Liver (tissue), 9 donors: ENCODE results near the gene FOXA3. TPM values are rescaled to one million over a fixed set of nuclear protein-coding genes. Genes with fewer than 3 reads are reported as not detected.
A peak's percentile ranks its signal among the peaks of the same experiment; 100 is the strongest.

Source experiments
- DNase-seq: peaks from one replicate; pipeline ENCODE4 v3.0.0-alpha.2; 2017; ENCODE audit warnings: low spot score
- H3K27ac ChIP-seq, 2 donors: one replicate each; pipeline ENCODE4 v1.7.0; 2013; ENCODE audit warnings: inconsistent platforms in 2 of 2, low read length in 2 of 2, control low read depth in 1 of 2, low read depth in 1 of 2, mild to moderate bottlenecking in 1 of 2
- H3K27me3 ChIP-seq, 4 donors: one replicate each; pipeline versions ENCODE4 v1.6.1 to v1.7.0; 2013; ENCODE audit warnings: low read length in 3 of 4, inconsistent platforms in 1 of 4, mild to moderate bottlenecking in 1 of 4, moderate library complexity in 1 of 4; ENCODE audit not compliant: control insufficient read depth in 4 of 4, insufficient read depth in 4 of 4
- H3K36me3 ChIP-seq, 4 donors: one replicate each; pipeline versions ENCODE4 v1.6.1 to v1.7.0; 2013; ENCODE audit warnings: low read length in 3 of 4, mild to moderate bottlenecking in 3 of 4, low read depth in 1 of 4, moderate library complexity in 1 of 4; ENCODE audit not compliant: control insufficient read depth in 4 of 4, insufficient read depth in 3 of 4
- H3K4me1 ChIP-seq, 4 donors: one replicate each; pipeline versions ENCODE4 v1.6.1 to v1.7.0; 2013; ENCODE audit warnings: low read length in 3 of 4, mild to moderate bottlenecking in 3 of 4, moderate library complexity in 1 of 4; ENCODE audit not compliant: control insufficient read depth in 4 of 4, insufficient read depth in 4 of 4
- H3K4me3 ChIP-seq, 3 donors: one replicate each; pipeline versions ENCODE4 v1.6.1 to v1.7.0; 2013; ENCODE audit warnings: low read length in 3 of 3, control low read depth in 1 of 3, low read depth in 1 of 3, mild to moderate bottlenecking in 1 of 3
- H3K9ac ChIP-seq, 2 donors: one replicate each; pipeline ENCODE4 v1.7.0; 2013; ENCODE audit warnings: low read length in 2 of 2, mild to moderate bottlenecking in 2 of 2, moderate library complexity in 2 of 2, control low read depth in 1 of 2, low read depth in 1 of 2
- H3K9me3 ChIP-seq, 4 donors: one replicate each; pipeline versions ENCODE4 v1.6.1 to v1.7.0; 2013; ENCODE audit warnings: low read length in 3 of 4; ENCODE audit not compliant: control insufficient read depth in 4 of 4
- ATF3 ChIP-seq: IDR thresholded peaks from 2 replicates; pipeline ENCODE4 v1.6.1; 2016; ENCODE audit warnings: antibody characterized with exemption
- CTCF ChIP-seq: fragments of 150-350 bp; IDR thresholded peaks from 2 replicates; pipeline ENCODE4 v1.5.1; 2017; ENCODE audit warnings: improper control_type of control experiment, low read depth, low read length; ENCODE audit not compliant: missing input control
- EGR1 ChIP-seq, 2 donors: IDR thresholded peaks; 2 replicates each; pipeline ENCODE4 v1.6.1; 2016 to 2018; ENCODE audit warnings: antibody characterized with exemption in 2 of 2, low read depth in 2 of 2
- FOXA1 ChIP-seq: IDR thresholded peaks from 2 replicates; pipeline ENCODE4 v1.6.1; 2016; ENCODE audit warnings: antibody characterized with exemption
- GABPA ChIP-seq, 2 donors: IDR thresholded peaks in 1 of 2; conservative IDR thresholded peaks in 1 of 2; 2 replicates each; pipeline ENCODE4 v1.6.1; 2016; ENCODE audit warnings: antibody characterized with exemption in 2 of 2, mild to moderate bottlenecking in 1 of 2, moderate library complexity in 1 of 2
- HNF4A ChIP-seq, 2 donors: conservative IDR thresholded peaks; 2 replicates each; pipeline ENCODE4 v1.6.1; 2016; ENCODE audit warnings: antibody characterized with exemption in 2 of 2, mild to moderate bottlenecking in 2 of 2
- HNF4G ChIP-seq: IDR thresholded peaks from 2 replicates; pipeline ENCODE4 v1.6.1; 2016; ENCODE audit warnings: antibody characterized with exemption
- JUND ChIP-seq, 2 donors: IDR thresholded peaks; 2 replicates each; pipeline ENCODE4 v1.6.1; 2016; ENCODE audit warnings: antibody characterized with exemption in 2 of 2
- MAX ChIP-seq: IDR thresholded peaks from 2 replicates; pipeline ENCODE4 v1.6.1; 2016; ENCODE audit warnings: antibody characterized with exemption
- NR2F2 ChIP-seq: IDR thresholded peaks from 2 replicates; pipeline ENCODE4 v1.6.1; 2016; ENCODE audit warnings: antibody characterized with exemption
- RAD21 ChIP-seq, 2 donors: IDR thresholded peaks; 2 replicates each; pipeline ENCODE4 v1.6.1; 2016; ENCODE audit warnings: antibody characterized with exemption in 2 of 2, mild to moderate bottlenecking in 2 of 2
- RXRA ChIP-seq, 2 donors: IDR thresholded peaks; 2 replicates each; pipeline ENCODE4 v1.6.1; 2017 to 2018; ENCODE audit warnings: antibody characterized with exemption in 2 of 2, mild to moderate bottlenecking in 1 of 2
- SP1 ChIP-seq: IDR thresholded peaks from 2 replicates; pipeline ENCODE4 v1.6.1; 2018; ENCODE audit warnings: antibody characterized with exemption, mild to moderate bottlenecking
- TAF1 ChIP-seq: conservative IDR thresholded peaks from 2 replicates; pipeline ENCODE4 v1.6.1; 2016; ENCODE audit warnings: antibody characterized with exemption, mild to moderate bottlenecking
- YY1 ChIP-seq: IDR thresholded peaks from 2 replicates; pipeline ENCODE4 v1.6.1; 2016; ENCODE audit warnings: antibody characterized with exemption, mild to moderate bottlenecking
- ZBTB33 ChIP-seq: IDR thresholded peaks from 2 replicates; pipeline ENCODE4 v1.6.1; 2016; ENCODE audit warnings: antibody characterized with exemption
- WGBS: extraction: QIAGEN DNeasy Blood & Tissue Kit; methylation state at CpG from one replicate; pipeline ENCODE4 v1.1.7; 2013; 5-methylcytosine and 5-hydroxymethylcytosine counted together
- polyA plus RNA-seq, 2 donors: library from polyadenylated mRNA; stranded (reverse) in 1 of 2; unstranded in 1 of 2; fragments of 200-250 nt in 1 of 2; fragments of >200 nt in 1 of 2; fragmentation: Nextera tagmentation in 1 of 2; extraction: Ambion mirVana in 1 of 2; gene quantifications; one replicate each; pipeline versions ENCODE4 v1.2.1 to v1.2.3, GENCODE V29; 2013 to 2015
- total RNA-seq, 2 donors: library from RNA; depleted of rRNA; stranded (reverse); fragments of >200 nt; gene quantifications; one replicate each; pipeline ENCODE4 v1.2.3, GENCODE V29; 2014
- TF ChIP-seq, protein P1 (sequence below): IDR thresholded peaks from 2 replicates; pipeline ENCODE4 v1.6.1; 2016; ENCODE audit warnings: antibody characterized with exemption, mild to moderate bottlenecking
- donor health status: healthy.
- donor health status: healthy.
- donor health status: healthy.
- donor health status: healthy.
- donor health status: healthy.

FOXA3 gene
- total and polyA plus RNA-seq, 4 donors = 11.5 to 37.1 (median 21.6) TPM

GRCh38 chr19:45876411-45877197, 12.5 kb downstream of the FOXA3 start:
- Histone ChIP-seq H3K9ac (peak overlapping the region; percentile 9 to 78), H3K27ac (peak overlapping the region; percentile 89 to 94), H3K4me1 (peaks cover 21 to 78% (median 50%) of the 10 kb centered on the region in 4 donors), H3K36me3 (peaks cover 0 to 4% (median 1%) of the 10 kb centered on the region in 4 donors), H3K27me3 (no peaks in the 10 kb centered on the region), H3K4me3 (peak overlapping the region in 1 of 3 donors; percentile 38), H3K9me3 (no peaks in the 10 kb centered on the region)
- no peak for DNase-seq
- no peak for TF ChIP-seq JUND (IDR thresholded peaks at IDR 0.05)
- peak in 1 of 2 donors; percentile 45 for TF ChIP-seq EGR1 (IDR thresholded peaks at IDR 0.05; ENCODE audit: low read depth in 2 of 2)
- TF ChIP-seq, protein P1, sequence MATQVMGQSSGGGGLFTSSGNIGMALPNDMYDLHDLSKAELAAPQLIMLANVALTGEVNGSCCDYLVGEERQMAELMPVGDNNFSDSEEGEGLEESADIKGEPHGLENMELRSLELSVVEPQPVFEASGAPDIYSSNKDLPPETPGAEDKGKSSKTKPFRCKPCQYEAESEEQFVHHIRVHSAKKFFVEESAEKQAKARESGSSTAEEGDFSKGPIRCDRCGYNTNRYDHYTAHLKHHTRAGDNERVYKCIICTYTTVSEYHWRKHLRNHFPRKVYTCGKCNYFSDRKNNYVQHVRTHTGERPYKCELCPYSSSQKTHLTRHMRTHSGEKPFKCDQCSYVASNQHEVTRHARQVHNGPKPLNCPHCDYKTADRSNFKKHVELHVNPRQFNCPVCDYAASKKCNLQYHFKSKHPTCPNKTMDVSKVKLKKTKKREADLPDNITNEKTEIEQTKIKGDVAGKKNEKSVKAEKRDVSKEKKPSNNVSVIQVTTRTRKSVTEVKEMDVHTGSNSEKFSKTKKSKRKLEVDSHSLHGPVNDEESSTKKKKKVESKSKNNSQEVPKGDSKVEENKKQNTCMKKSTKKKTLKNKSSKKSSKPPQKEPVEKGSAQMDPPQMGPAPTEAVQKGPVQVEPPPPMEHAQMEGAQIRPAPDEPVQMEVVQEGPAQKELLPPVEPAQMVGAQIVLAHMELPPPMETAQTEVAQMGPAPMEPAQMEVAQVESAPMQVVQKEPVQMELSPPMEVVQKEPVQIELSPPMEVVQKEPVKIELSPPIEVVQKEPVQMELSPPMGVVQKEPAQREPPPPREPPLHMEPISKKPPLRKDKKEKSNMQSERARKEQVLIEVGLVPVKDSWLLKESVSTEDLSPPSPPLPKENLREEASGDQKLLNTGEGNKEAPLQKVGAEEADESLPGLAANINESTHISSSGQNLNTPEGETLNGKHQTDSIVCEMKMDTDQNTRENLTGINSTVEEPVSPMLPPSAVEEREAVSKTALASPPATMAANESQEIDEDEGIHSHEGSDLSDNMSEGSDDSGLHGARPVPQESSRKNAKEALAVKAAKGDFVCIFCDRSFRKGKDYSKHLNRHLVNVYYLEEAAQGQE = peak; percentile 26
- TF ChIP-seq RAD21 (IDR thresholded peaks at IDR 0.05) = peak in 1 of 2 donors; percentile 35
- peak; percentile 51 for TF ChIP-seq YY1
- TF ChIP-seq SP1 = peak; percentile 26
- no peak for TF ChIP-seq MAX
- WGBS = 4% methylated on average over 41 of the region's 41 CpGs

- H3K27me3 ChIP-seq = no peaks in the 10 kb centered on the region
- H3K36me3 ChIP-seq = no peaks in the 10 kb centered on the region
- peak overlapping the region in 1 of 3 donors; percentile 29 for H3K4me3 ChIP-seq
- H3K27ac ChIP-seq = peak overlapping the region; percentile 92 to 96
- no peak for DNase-seq
- 34% methylated on average over 11 of the region's 11 CpGs for WGBS
- peak overlapping the region; percentile 85 to 87 for H3K9ac ChIP-seq
- peaks cover 18 to 74% (median 45%) of the 10 kb centered on the region in 4 donors for H3K4me1 ChIP-seq
- no peaks in the 10 kb centered on the region for H3K9me3 ChIP-seq
- TF ChIP-seq TAF1 = no peak
- peak; percentile 78 for TF ChIP-seq ZBTB33
- TF ChIP-seq CTCF = no peak
- TF ChIP-seq RXRA (IDR thresholded peaks at IDR 0.05) = peak; percentile 77 to 94
- TF ChIP-seq HNF4G = no peak
- TF ChIP-seq HNF4A (conservative IDR thresholded peaks at IDR 0.05) = peak in 1 of 2 donors; percentile 78
- peak; percentile 97 for TF ChIP-seq FOXA1
- peak in 1 of 2 donors; percentile 58 for TF ChIP-seq GABPA (IDR thresholded peaks at IDR 0.05 in 1 of 2, conservative IDR thresholded peaks at IDR 0.05 in 1 of 2)
- TF ChIP-seq JUND (IDR thresholded peaks at IDR 0.05) = peak in 1 of 2 donors; percentile 89
- TF ChIP-seq EGR1 (IDR thresholded peaks at IDR 0.05; ENCODE audit: low read depth in 2 of 2) = peak; percentile 18 to 87
- TF ChIP-seq NR2F2 = no peak
- TF ChIP-seq RAD21 (IDR thresholded peaks at IDR 0.05) = peak; percentile 14 to 57
- TF ChIP-seq YY1 = peak; percentile 81
- peak; percentile 67 for TF ChIP-seq ATF3
- TF ChIP-seq MAX = peak; percentile 91
- peak; percentile 85 for TF ChIP-seq SP1
These were observed 14.1 kb downstream of the FOXA3 start for GRCh38 chr19:45878043-45878794.
